GM13976 (cell line): ENCODE measurements around the gene PHC2.

Experiments used
- DNase-seq: peaks from one replicate; pipeline ENCODE4 v3.0.0; 2012; ENCODE audit warnings: low spot score
- in situ Hi-C: fragments of 300-500 bp; cut with MboI; formaldehyde crosslinking; loops from one replicate; pipeline ENCODE4 v1.12.0; 2022; ENCODE audit warnings: low sequenced_read_pairs, mixed read lengths, inconsistent platforms; ENCODE audit not compliant: unreplicated experiment
- TF ChIP-seq, protein P1 (sequence below): IDR thresholded peaks from 2 replicates; pipeline ENCODE4 v1.5.1; 2012; ENCODE audit warnings: borderline replicate concordance, mild to moderate bottlenecking; ENCODE audit not compliant: insufficient read depth; ENCODE audit errors: extremely low read depth, missing control alignments, control extremely low read depth

PHC2 gene

DNA sequence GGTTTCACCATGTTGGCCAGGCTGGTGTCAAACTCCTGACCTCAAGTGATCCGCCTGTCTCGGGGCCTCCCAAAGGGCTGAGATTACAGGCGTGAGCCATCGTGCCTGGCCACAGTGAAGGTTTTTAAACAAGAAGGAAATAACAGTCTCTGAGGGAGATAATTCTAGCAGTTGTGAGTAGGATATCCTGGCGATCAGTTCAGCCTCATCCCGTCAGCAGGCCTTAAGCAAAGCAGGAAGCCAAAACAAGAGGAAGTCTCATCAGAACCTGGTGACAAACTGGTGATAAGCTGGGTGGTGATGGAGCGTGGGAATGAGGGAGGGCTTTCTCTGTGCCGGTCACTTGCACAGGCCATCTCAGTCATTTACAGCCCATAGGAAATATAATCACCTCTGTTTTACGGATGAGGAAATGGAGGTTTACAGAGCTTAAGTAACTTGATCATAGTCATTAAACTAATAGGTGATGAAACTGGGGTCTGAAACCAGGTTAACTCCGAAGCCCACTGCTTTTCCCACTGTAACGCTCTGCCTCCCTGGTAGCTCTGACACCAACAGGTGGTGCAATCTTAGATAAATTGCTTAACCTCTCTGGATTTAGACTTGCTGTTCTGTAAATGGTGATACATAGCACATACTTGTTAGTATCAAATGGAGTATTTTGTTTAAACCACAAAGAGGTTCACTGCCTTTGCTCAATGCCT is 69.2 kb downstream of the PHC2 start:
- TF ChIP-seq, protein P1, sequence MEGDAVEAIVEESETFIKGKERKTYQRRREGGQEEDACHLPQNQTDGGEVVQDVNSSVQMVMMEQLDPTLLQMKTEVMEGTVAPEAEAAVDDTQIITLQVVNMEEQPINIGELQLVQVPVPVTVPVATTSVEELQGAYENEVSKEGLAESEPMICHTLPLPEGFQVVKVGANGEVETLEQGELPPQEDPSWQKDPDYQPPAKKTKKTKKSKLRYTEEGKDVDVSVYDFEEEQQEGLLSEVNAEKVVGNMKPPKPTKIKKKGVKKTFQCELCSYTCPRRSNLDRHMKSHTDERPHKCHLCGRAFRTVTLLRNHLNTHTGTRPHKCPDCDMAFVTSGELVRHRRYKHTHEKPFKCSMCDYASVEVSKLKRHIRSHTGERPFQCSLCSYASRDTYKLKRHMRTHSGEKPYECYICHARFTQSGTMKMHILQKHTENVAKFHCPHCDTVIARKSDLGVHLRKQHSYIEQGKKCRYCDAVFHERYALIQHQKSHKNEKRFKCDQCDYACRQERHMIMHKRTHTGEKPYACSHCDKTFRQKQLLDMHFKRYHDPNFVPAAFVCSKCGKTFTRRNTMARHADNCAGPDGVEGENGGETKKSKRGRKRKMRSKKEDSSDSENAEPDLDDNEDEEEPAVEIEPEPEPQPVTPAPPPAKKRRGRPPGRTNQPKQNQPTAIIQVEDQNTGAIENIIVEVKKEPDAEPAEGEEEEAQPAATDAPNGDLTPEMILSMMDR: no peak
- in situ Hi-C loops: no loop called here
- DNase-seq: no peak

DNA sequence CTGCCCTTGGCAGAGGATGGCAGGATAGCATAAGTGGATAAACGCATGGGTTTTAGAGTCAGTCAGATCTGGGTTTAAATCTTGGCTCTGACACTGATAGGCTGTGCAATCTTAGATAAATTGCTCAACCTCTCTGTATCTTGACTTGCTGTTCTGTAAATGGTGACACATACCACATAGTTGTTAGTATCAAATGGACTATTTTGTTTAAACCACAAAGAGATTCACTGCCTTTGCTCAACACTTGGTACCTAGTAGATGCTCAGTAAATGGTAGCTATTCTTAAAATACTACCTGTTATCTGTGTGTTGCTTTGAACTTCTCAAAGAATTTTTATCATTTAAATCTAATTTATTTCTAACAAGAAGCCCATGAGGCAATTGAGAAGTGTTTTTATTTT is 70.5 kb downstream of the PHC2 start:
- in situ Hi-C loops: no loop called here
- no peak for DNase-seq
- TF ChIP-seq, protein P1: no peak

DNA sequence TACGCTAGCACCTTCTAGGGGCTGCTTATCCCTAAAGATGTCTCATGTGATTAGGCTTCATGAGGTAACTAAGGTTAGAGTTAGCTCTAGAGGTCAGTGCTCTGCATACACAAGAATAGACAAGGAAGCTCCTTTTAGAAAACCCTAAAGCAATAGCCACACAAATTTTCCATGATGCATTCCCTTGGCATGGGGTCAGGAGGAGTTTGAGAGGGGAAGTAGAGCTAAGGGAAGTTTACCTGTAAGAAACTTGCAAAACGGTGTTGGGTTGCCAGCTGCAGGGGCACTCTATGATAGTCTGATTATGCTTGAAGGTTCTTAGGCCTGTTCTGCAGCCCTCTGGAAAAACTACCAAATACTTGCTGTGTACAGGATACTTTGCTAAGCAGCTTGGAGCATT is 71.0 kb downstream of the PHC2 start:
- TF ChIP-seq, protein P1: no peak
- DNase-seq: no peak
- in situ Hi-C loops: no loop called here

DNA sequence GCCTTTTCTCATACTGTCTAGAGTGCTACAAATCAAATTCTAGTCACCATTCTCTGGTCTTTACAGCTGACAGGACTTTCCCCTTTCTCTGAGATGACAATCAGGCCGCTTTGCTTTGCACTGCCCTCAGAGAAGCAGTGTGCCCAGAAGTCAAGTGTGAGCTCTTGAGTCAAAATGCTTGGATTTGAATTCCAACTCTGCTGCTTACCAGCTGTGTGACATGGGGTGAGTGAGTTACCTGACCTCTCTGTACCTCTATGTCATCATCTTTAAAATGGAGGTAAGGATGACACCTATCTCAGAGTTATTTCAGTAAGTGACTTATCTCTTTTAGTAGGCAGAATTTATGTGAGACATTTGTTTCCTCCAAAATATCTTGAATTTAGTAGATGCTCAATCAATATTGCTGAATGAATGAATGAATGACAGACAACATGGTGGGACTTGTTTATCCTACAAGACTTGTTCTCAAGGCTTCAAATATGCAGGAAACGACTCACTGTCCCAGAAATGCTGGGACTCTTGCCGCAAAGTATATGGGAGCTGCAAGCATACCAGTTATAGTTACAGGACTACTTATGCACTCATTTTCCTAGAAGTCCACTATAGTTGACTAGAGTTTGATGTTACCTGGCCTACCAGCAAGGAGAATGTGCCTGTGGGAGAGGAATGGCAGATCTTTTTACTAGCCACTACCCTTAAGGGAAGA is 71.9 kb downstream of the PHC2 start:
- in situ Hi-C loops: no loop called here
- no peak for DNase-seq
- TF ChIP-seq, protein P1: no peak

DNA sequence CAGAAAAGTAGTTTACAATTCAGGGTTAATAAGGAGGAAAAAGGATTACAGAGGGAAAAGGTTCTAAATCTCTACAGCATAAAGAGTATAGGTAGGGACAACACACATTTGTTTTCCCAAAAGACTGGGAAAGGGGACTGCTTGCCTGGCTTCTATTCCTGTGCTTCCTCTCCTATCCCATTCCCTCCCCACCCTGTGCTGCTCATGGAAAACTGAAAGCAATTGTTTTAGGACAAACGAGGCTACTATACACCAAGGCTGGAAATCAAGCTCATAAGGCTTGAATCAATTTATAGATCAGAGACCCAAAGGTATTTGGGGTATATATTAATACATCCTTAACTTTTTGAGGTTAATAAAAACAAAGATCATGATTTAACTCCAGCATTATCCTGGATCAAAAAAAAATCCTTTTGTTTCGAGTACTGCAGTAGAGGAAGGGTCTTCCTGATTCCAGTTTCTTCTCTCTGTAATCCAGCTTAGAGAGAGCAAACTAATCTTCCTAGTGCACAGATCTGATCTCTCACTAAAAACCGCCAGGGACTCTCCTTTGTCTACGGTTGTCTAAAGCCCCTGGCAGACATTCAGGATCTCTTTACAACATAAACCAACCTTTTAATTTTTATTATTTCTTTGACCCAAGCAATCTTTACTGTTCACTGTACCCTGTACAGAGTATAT is 72.6 kb downstream of the PHC2 start:
- in situ Hi-C loops: no loop called here
- TF ChIP-seq, protein P1: no peak
- DNase-seq: no peak

DNA sequence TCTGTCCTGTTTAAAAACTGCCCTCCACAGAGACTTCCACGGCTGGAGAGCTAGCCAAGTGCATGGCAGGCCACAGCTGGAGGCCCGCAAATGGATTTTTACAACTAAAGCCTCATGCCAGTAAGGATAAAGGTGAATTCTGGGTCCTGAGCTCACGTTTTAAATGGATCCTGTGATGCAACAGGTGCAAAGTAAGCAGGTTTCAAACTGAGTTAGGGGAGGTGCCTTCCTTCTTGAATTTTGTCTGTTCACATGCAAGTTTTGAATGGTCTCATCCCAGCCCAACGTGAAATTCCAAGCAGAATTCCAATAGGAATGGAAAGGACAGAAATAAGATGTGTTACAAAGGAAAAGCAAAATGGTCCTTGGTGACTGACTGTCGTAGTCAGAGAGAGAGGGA is 73.8 kb downstream of the PHC2 start:
- no peak for DNase-seq
- in situ Hi-C loops: no loop called here
- TF ChIP-seq, protein P1: no peak
